CD4-positive, CD25-positive, alpha-beta regulatory T cell (primary cell): ENCODE data around the gene REEP3. TPM values are rescaled to one million over a fixed set of nuclear protein-coding genes. Genes with fewer than 3 reads are reported as not detected.

Source experiments
- ATAC-seq, 2 donors: fragments of 150-1000 bp; cut with Tn5 transposase; one replicate each; pipeline ENCODE4 v1.10.0; 2021; ENCODE audit warnings: low read depth in 2 of 2, moderate number of reproducible peaks in 2 of 2, moderate library complexity in 1 of 2
- DNase-seq, 3 donors: peaks; one replicate each; pipeline versions ENCODE4 v3.0.0 to v3.0.0-alpha.2; 2012 to 2022; ENCODE audit warnings: mixed read lengths in 1 of 3
- H3K27ac ChIP-seq: one replicate; pipeline ENCODE4 v1.7.0; 2013; ENCODE audit warnings: mild to moderate bottlenecking, low read length; ENCODE audit not compliant: insufficient read depth, poor library complexity, severe bottlenecking
- H3K27me3 ChIP-seq: one replicate; pipeline ENCODE4 v1.7.0; 2013; ENCODE audit warnings: low read length; ENCODE audit not compliant: control insufficient read depth, insufficient read depth
- H3K36me3 ChIP-seq: one replicate; pipeline ENCODE4 v1.7.0; 2013; ENCODE audit warnings: mild to moderate bottlenecking, low read length, moderate library complexity; ENCODE audit not compliant: control insufficient read depth, insufficient read depth
- H3K4me1 ChIP-seq: 2 replicates; pipeline ENCODE4 v1.7.0; 2013; ENCODE audit warnings: mild to moderate bottlenecking, low read length; ENCODE audit not compliant: insufficient read depth, control insufficient read depth, poor library complexity, severe bottlenecking
- H3K4me3 ChIP-seq: one replicate; pipeline ENCODE4 v1.7.0; 2013; ENCODE audit warnings: low read depth, mild to moderate bottlenecking, low read length, moderate library complexity
- H3K9me3 ChIP-seq, 2 experiments: 1 replicate in 1 of 2; 2 replicates in 1 of 2; pipeline ENCODE4 v1.7.0; 2013; ENCODE audit warnings: low read length in 2 of 2, mild to moderate bottlenecking in 1 of 2, moderate library complexity in 1 of 2; ENCODE audit not compliant: control insufficient read depth in 2 of 2
- H3K27ac Mint-ChIP-seq, 3 donors: one replicate each; pipeline ENCODE4 v1.8.0; 2020 to 2022; ENCODE audit warnings: mild to moderate bottlenecking in 3 of 3, mixed read lengths in 3 of 3, moderate library complexity in 2 of 3
- H3K27me3 Mint-ChIP-seq: one replicate; pipeline ENCODE4 v1.8.0; 2022; ENCODE audit warnings: mild to moderate bottlenecking, mixed read lengths
- H3K36me3 Mint-ChIP-seq: one replicate; pipeline ENCODE4 v1.8.0; 2020; ENCODE audit warnings: mixed read lengths
- H3K4me1 Mint-ChIP-seq, 4 donors: one replicate each; pipeline ENCODE4 v1.8.0; 2020 to 2022; ENCODE audit warnings: mixed read lengths in 4 of 4, mild to moderate bottlenecking in 1 of 4
- H3K4me3 Mint-ChIP-seq, 4 donors: one replicate each; pipeline ENCODE4 v1.8.0; 2020 to 2022; ENCODE audit warnings: mild to moderate bottlenecking in 4 of 4, mixed read lengths in 4 of 4, moderate library complexity in 3 of 4
- H3K9me3 Mint-ChIP-seq, 7 donors: one replicate each; pipeline ENCODE4 v1.8.0; 2020 to 2022; ENCODE audit warnings: mixed read lengths in 7 of 7, mild to moderate bottlenecking in 3 of 7, moderate library complexity in 2 of 7
- polyA plus RNA-seq, 4 donors: library from polyadenylated mRNA; unstranded; fragments of 300-500 nt; fragmentation: Illumina TruSeq; gene quantifications; one replicate each; pipeline ENCODE4 v1.2.3, GENCODE V29; 2021
- total RNA-seq: library from RNA; stranded (reverse); gene quantifications from one replicate; pipeline ENCODE4 v1.2.3, GENCODE V29; 2022

The REEP3 gene
- total and polyA plus RNA-seq, 5 donors from 2014 or later = 12.7 to 21.2 (median 17.6) TPM

GRCh38 chr10:63553473-63553872 lies 32.3 kb downstream of the REEP3 start:
- H3K36me3 ChIP-seq = no peaks in the 10 kb centered on the region
- H3K36me3 Mint-ChIP-seq = peaks cover 4% of the 10 kb centered on the region
- H3K4me1 Mint-ChIP-seq = peaks cover 4 to 34% (median 22%) of the 10 kb centered on the region in 4 donors
- DNase-seq (no peak), ATAC-seq (no peak)
- peak overlapping the region in 1 of 4 donors; percentile 13 for H3K4me3 Mint-ChIP-seq
- H3K27me3 ChIP-seq = no peaks in the 10 kb centered on the region
- peaks cover 4% of the 10 kb centered on the region for H3K27me3 Mint-ChIP-seq
- no peaks in the 10 kb centered on the region for H3K9me3 ChIP-seq
- H3K4me1 ChIP-seq = no peaks in the 10 kb centered on the region
- H3K27ac Mint-ChIP-seq = peak overlapping the region in 1 of 3 donors; percentile 6
- no peak overlapping the region for H3K27ac ChIP-seq
- no peak overlapping the region for H3K4me3 ChIP-seq
- no peaks in the 10 kb centered on the region for H3K9me3 Mint-ChIP-seq

GRCh38 chr10:63554657-63555056 lies 33.5 kb downstream of the REEP3 start:
- DNase-seq (peak in 1 of 3 donors; percentile 13), ATAC-seq (peak; percentile 62 to 68)
- peaks cover 4% of the 10 kb centered on the region for H3K27me3 Mint-ChIP-seq
- Histone ChIP-seq H3K27ac (no peak overlapping the region), H3K27me3 (no peaks in the 10 kb centered on the region), H3K36me3 (no peaks in the 10 kb centered on the region), H3K9me3 (no peaks in the 10 kb centered on the region), H3K4me1 (no peaks in the 10 kb centered on the region), H3K4me3 (no peak overlapping the region)
- peaks cover 4% of the 10 kb centered on the region for H3K36me3 Mint-ChIP-seq
- H3K27ac Mint-ChIP-seq = peak overlapping the region; percentile 6 to 68 (median 15)
- H3K9me3 Mint-ChIP-seq = no peaks in the 10 kb centered on the region
- no peak overlapping the region for H3K4me3 Mint-ChIP-seq
- H3K4me1 Mint-ChIP-seq = peaks cover 4 to 33% (median 23%) of the 10 kb centered on the region in 4 donors

GRCh38 chr10:63555330-63555729 lies 34.1 kb downstream of the REEP3 start:
- Histone ChIP-seq H3K9me3 (no peaks in the 10 kb centered on the region), H3K4me1 (no peaks in the 10 kb centered on the region), H3K27me3 (no peaks in the 10 kb centered on the region), H3K27ac (no peak overlapping the region), H3K4me3 (no peak overlapping the region), H3K36me3 (no peaks in the 10 kb centered on the region)
- Mint-ChIP-seq H3K27ac (no peak overlapping the region), H3K4me3 (no peak overlapping the region), H3K36me3 (peaks cover 4% of the 10 kb centered on the region), H3K9me3 (no peaks in the 10 kb centered on the region), H3K4me1 (peaks cover 4 to 32% (median 23%) of the 10 kb centered on the region in 4 donors), H3K27me3 (peaks cover 2% of the 10 kb centered on the region)
- DNase-seq = no peak
- ATAC-seq = no peak

DNA sequence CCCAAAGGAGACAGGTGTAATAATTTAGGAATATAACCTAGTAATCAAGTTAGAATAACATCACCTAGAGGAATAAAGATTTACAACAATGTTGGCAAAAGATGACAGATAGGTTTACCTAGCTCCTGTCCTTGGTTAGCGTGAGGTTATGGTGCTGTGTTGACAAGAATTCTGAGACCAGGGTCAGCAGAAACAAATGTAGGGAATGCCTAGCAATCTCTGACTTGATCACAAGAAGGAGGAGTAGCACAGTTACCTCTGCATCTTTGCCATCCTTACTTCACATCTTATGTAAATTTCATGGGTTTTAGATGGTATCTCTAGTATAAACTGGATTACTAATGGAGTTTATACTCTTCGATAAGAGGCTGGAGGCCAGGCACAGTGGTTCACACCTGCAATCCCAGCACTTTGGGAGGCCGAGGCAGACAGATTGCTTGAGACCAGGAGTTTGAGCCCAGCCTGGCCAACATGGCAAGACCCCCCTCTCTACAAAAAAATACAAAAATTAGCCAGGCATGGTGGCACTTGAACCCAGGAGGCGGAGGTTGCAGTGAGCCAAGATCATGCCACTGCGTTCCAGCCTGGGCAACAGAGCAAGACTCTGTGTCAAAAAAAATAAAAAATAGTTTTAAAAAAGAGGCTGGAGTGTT lies 37.1 kb downstream of the REEP3 start:
- H3K4me3 Mint-ChIP-seq = no peak overlapping the region
- H3K36me3 Mint-ChIP-seq = peaks cover 7% of the 10 kb centered on the region
- Histone ChIP-seq H3K27ac (no peak overlapping the region), H3K4me1 (peaks cover 4% of the 10 kb centered on the region), H3K9me3 (no peaks in the 10 kb centered on the region), H3K36me3 (no peaks in the 10 kb centered on the region), H3K4me3 (no peak overlapping the region), H3K27me3 (no peaks in the 10 kb centered on the region)
- H3K4me1 Mint-ChIP-seq = peaks cover 4 to 32% (median 23%) of the 10 kb centered on the region in 4 donors
- no peaks in the 10 kb centered on the region for H3K27me3 Mint-ChIP-seq
- ATAC-seq (no peak), DNase-seq (no peak)
- H3K9me3 Mint-ChIP-seq = no peaks in the 10 kb centered on the region
- no peak overlapping the region for H3K27ac Mint-ChIP-seq

GRCh38 chr10:63561341-63561740 lies 40.1 kb downstream of the REEP3 start:
- no peak for ATAC-seq
- H3K4me3 Mint-ChIP-seq = no peak overlapping the region
- no peaks in the 10 kb centered on the region for H3K9me3 Mint-ChIP-seq
- Histone ChIP-seq H3K4me3 (no peak overlapping the region), H3K27ac (no peak overlapping the region), H3K36me3 (no peaks in the 10 kb centered on the region), H3K27me3 (no peaks in the 10 kb centered on the region), H3K4me1 (peaks cover 11% of the 10 kb centered on the region), H3K9me3 (no peaks in the 10 kb centered on the region)
- H3K36me3 Mint-ChIP-seq = peaks cover 3% of the 10 kb centered on the region
- DNase-seq = no peak
- peaks cover 13 to 24% (median 20%) of the 10 kb centered on the region in 4 donors for H3K4me1 Mint-ChIP-seq
- H3K27ac Mint-ChIP-seq = no peak overlapping the region
- H3K27me3 Mint-ChIP-seq = no peaks in the 10 kb centered on the region

DNA sequence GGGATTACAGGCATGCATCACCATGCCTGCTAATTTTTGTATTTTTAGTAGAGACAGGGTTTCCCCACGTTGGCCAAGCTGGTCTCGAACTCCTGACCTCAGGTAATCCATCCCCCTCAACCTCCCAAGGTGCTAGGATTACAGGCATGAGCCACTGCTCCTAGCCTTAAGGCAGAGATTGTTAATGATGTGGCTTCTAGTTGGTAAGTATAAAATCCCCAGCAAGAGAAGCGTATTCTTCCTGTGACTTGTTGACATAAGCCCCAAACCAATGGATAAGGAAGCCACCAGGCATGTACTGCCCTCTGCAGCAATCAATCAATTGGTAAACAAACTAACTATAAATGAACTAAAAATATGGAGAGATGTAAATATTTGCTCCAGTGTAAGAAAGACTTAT lies 41.2 kb downstream of the REEP3 start:
- no peak overlapping the region for H3K27ac Mint-ChIP-seq
- no peaks in the 10 kb centered on the region for H3K27me3 Mint-ChIP-seq
- H3K4me1 Mint-ChIP-seq = peaks cover 23 to 27% (median 24%) of the 10 kb centered on the region in 4 donors
- H3K4me3 ChIP-seq = no peak overlapping the region
- peaks cover 4% of the 10 kb centered on the region for H3K36me3 Mint-ChIP-seq
- no peaks in the 10 kb centered on the region for H3K9me3 Mint-ChIP-seq
- no peaks in the 10 kb centered on the region for H3K27me3 ChIP-seq
- no peaks in the 10 kb centered on the region for H3K9me3 ChIP-seq
- H3K4me1 ChIP-seq = peaks cover 11% of the 10 kb centered on the region
- no peak for DNase-seq
- no peak overlapping the region for H3K4me3 Mint-ChIP-seq
- no peaks in the 10 kb centered on the region for H3K36me3 ChIP-seq
- H3K27ac ChIP-seq = no peak overlapping the region
- ATAC-seq = no peak

DNA sequence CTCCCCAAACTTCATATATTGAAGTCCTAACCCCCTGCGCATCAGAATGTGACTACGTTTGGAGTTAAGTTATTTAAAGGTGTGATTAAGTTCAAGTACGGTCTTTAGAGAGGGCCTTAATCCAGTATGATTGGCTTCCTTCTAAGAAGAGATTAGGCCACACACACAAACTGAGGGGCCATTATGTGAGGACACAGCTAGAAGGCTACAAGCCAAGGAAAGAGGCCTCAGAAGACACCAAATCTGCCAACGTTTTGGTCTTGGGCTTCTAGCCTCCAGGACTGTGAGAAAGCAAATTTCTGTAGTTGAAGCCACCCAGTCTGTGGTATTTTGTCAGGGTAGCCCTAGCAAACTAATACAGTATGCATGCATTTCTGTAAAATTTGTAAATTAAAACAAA lies 41.7 kb downstream of the REEP3 start:
- Histone ChIP-seq H3K9me3 (no peaks in the 10 kb centered on the region), H3K27me3 (no peaks in the 10 kb centered on the region), H3K27ac (no peak overlapping the region), H3K4me1 (peaks cover 11% of the 10 kb centered on the region), H3K36me3 (no peaks in the 10 kb centered on the region), H3K4me3 (no peak overlapping the region)
- peaks cover 24 to 29% (median 26%) of the 10 kb centered on the region in 4 donors for H3K4me1 Mint-ChIP-seq
- no peak overlapping the region for H3K4me3 Mint-ChIP-seq
- peaks cover 7% of the 10 kb centered on the region for H3K36me3 Mint-ChIP-seq
- ATAC-seq (no peak), DNase-seq (no peak)
- H3K27ac Mint-ChIP-seq = no peak overlapping the region
- no peaks in the 10 kb centered on the region for H3K27me3 Mint-ChIP-seq
- no peaks in the 10 kb centered on the region for H3K9me3 Mint-ChIP-seq

DNA sequence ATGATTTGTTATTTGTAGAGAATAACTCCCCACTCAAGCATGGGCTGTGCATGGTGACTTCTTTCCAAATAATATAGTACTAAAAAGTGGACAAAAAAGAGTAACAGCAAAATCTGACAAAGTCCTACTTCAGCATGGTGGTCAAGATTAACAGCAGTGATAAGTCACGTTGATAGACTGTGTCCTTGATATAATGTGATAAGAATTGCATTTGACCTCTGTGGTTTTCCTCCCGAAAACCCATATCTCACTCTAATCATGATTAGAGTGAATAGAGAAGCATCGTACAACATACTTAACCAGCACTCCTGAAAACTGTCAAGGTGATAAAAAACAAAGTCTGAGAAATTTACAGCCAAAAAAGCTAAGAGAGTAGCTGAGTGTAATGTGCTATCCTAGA lies 42.4 kb downstream of the REEP3 start:
- Mint-ChIP-seq H3K27ac (no peak overlapping the region), H3K4me3 (peak overlapping the region in 1 of 4 donors; percentile 3), H3K9me3 (no peaks in the 10 kb centered on the region), H3K36me3 (peaks cover 7% of the 10 kb centered on the region), H3K4me1 (peaks cover 24 to 29% (median 26%) of the 10 kb centered on the region in 4 donors), H3K27me3 (no peaks in the 10 kb centered on the region)
- Histone ChIP-seq H3K4me1 (peaks cover 11% of the 10 kb centered on the region), H3K36me3 (no peaks in the 10 kb centered on the region), H3K9me3 (no peaks in the 10 kb centered on the region), H3K4me3 (peak overlapping the region; percentile 45), H3K27ac (no peak overlapping the region), H3K27me3 (no peaks in the 10 kb centered on the region)
- ATAC-seq (no peak), DNase-seq (no peak)
